ENCODE results near the gene MARK1.

MARK1 gene

DNA sequence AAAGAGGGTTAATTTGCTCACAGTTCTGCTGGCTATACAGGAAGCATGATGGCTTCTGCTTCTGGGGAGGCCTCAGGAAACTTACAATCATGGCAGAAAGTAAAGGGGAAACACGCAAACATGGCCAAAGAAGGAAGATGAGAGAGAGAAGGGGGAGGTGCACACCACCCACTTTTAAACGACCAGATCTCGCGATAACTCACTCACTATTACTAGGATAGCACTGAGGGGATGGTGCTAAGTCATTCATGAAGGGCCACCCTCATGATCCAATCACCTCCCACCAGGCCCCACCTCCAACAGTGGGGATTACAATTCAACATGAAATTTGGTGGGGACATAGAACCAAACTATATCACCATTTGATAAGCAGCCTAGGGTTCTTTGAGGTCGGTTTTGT, 159.9 kb downstream of the MARK1 start:
- no peak for DNase-seq (ENCODE audit: low read depth in 1 of 2, low spot score in 1 of 2)

DNA sequence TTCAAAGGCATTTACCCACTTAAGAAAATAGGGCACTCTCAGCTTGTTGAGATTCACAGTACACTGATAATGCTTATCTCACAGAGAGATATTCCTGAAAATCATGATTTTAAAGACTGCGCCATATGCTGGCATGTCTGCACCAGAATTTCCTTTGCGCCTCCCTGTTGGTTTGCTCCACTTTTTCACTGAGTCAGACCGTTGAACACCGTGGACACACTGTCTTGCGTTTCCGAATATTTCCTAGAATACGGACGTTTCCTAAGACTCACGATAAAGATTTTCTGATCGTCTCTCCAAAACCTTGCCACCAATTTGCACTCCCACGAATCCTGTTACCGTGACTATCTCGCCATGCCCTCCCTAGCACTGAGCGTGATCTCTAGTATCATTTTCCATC, 161.7 kb downstream of the MARK1 start:
- no peak for DNase-seq (ENCODE audit: low read depth in 1 of 2, low spot score in 1 of 2)

DNA sequence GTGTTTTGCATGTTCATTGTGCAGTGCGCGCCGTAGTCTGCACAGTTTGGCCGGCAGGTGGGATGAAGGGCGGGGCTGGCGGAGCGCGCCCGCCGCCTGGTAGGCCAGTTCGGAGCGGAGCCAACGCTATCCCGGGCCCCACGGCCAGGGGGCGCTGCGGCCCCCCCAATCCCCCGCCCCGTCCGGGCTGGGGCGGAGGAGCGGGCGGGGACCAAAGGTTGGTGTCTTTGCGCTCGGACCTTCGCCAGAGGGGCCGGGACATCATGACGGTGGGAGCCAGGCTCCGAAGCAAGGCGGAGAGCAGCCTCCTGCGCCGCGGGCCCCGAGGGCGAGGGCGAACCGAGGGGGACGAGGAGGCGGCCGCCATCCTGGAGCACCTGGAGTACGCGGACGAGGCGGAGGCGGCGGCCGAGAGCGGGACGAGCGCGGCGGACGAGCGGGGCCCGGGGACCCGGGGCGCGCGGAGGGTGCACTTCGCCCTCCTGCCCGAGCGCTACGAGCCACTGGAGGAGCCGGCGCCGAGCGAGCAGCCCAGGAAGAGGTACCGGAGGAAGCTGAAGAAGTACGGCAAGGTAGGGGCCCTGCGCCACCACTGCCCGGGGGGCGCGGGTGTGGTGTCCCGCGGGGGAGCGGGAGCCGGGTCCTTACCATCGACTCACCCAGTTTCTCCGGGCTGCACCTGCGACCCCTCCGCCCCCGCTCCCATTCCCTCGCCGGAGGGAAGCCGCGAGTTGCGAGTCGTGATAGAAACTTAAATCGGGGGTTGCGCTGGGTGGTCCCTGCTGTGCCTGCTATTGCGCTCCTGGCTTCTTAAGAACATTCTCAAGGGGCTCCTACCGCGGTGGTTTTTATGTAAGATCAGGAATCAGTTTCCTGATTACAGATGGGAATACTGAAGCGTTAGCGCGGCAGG, 162.5 kb downstream of the MARK1 start, which contains the start of gene C1orf115:
Gene C1orf115, plus strand, starts transcription at position 224 of the 913 bp plus-strand sequence. Its CDS starts 40 bp downstream, at position 264.
- peak; percentile 57 to 71 for DNase-seq (ENCODE audit: low read depth in 1 of 2, low spot score in 1 of 2)

DNA sequence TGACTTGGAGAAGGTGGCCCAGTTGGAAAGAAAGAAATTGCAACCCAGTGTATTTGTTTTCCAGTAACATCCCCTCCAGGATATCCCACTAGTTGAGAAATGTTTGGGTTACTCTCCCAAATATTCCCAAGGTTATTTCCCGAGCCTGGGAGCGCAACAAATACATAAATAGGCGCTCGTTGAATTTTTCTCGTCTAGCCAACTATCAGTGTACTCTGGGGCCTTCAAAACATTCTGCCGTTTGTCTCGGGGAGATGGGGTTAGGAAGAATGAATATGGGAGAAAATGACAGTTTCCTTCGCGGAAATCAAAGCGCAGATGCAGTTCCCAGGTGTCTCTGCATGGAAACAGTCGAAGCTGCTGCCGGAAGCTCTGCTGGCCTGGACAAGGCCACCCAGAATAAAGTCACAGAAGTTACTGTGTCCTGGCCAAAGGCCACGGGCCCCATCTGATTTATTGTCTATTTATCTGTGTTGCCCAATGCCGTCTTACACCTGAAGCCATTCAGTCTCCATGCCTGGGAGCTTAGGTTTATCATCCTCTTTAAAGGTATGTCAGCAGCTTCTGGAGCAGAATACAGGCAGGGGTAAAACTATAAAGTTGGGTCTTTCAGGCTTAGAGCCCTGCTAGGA, 163.2 kb downstream of the MARK1 start:
- no peak for DNase-seq (ENCODE audit: low read depth in 1 of 2, low spot score in 1 of 2)

DNA sequence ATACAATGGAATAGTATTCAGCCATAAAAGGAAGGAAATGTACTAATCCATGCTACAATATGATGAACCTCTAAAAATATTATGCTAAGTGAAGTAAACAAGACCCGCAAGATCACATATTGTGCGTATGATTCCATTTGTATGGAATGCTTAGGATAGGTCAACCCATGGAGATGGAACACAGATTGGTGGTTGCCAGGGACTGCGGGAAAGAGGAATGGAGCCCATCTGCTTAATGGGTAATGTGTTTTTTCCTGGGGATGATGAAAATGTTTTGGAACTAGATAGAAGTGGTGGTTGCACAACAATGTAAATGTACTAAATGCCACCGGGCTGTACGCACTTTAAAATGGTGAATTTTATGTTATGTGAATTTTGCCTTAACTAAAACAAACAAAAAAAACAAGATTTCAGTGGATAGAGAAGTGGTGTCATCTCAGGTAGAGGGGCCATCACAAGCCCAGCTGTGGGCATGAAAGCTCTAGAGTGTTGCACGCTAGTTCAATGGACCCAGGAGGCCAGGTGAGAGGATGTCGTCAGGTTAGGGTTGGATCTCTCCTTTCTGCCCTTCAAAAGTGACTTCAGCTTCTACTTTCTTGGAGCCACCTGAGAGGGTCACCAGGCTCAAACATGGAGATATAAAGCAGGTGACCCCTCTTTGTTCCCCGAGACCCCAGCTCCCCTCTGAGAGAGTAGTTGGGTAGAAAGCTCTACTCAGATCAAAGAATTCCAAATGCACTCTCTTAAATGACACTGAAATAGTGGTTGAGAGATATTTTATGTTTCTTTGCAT, 164.7 kb downstream of the MARK1 start:
- no peak for DNase-seq (ENCODE audit: low read depth in 1 of 2, low spot score in 1 of 2)

DNA sequence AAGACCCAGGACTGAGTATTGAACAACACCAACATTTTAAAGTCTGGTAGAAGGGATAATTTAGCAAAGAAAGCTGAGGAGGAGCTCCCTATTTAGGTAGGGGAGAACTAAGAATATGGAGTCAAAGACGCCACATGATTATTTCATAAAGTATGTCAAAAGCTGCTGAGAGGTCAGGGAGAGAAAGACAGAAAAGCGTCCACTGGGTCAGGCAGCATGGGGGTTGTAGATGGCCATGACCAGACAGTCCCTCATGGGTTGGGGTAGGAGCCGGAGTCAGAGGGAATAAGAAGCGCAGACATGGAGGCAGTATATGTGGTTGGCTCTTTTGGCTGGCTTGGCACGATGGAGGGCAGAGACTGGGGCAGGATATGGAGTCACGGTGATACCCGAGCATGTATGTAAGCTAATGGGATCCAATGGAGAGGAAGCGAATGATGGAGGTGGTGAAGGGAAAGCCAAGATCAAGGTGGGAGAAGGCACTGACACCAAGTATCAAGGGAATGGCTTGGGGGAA, 167.0 kb downstream of the MARK1 start:
- no peak for DNase-seq (ENCODE audit: low read depth in 1 of 2, low spot score in 1 of 2)

DNA sequence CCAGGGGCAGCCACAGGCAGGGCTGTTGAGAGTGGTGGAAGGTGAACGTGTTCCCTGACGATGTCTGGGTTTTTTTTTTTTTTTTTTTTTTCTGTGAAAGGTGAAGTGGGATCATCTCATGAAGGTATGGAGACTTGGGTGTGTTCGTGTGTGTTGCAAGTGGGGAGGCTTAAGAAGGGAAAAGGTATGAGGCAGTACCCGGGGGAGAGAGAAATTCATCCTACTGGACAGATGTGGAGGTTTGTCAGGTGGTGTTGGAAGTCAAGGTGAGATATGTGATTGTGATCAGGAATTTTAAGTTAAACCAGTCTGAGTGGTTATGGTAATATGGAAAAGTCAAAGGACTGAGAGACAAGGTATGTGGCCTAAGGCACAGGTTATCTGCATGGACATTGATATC, 167.5 kb downstream of the MARK1 start:
- DNase-seq (ENCODE audit: low read depth in 1 of 2, low spot score in 1 of 2): no peak

DNA sequence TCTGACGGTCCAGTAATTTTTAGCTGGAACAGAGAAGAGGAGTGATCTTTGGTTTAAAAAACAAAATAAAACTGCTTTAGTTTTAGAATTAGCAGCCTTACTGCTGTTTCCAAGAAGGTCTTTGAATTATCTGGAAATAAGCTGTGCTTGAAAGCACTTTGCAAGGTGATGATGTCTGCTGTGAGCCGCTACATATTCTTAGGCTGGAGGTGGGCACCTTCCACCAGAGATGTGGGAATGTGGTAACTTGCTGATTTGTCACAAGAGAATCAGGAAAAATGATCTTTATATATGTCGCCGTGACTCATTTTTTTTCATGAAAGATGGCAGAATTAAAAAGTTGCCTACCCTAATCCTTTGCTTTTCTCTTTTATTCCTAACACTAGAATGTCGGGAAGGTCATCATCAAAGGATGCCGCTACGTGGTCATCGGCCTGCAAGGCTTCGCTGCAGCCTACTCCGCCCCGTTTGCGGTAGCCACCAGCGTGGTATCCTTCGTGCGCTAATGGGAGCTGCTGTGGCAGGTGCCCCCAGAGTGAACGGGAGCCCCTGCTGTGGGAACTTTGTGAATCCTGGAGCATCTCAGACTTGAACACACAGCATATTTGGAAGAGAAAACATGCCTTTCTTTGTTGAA, 168.4 kb downstream of the MARK1 start:
- no peak for DNase-seq (ENCODE audit: low read depth in 1 of 2, low spot score in 1 of 2)

DNA sequence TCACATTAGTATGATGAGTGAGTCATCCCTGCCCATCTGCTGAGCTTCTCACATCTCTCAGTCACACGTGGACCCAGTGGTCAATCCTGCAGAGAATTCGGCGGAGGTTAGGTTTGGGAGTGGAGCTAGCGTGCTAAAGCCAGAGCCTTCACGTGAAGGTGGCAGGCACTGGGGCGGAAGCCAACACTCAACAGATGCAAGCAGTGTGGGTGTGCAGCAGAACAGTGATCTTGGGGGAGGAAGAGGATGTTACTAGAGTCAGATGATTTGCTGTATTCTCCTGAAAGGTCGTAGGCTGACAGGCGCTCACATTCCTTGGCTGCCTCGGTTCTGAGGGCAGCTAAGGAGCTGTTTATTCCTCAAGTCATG, 168.9 kb downstream of the MARK1 start:
- no peak for DNase-seq (ENCODE audit: low read depth in 1 of 2, low spot score in 1 of 2)

DNA sequence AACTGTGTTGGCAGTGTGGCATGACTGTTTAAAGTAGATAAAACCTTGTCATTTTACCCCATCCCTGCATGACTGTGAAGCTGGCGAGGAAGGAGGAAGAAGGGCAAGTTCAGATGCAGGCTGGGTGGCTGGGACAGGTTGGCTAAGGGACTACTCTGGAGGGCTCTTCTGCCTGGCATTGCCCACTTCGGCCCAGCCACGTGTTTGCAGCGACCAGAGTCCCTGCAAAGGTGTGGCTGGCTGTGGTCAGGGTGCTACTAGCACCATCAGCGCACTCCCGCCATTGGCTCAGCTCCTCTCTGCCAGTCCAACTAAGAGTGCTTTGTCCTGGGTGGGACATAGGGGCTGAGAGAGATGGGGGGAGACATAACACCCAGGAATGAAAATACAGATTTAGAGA, 169.4 kb downstream of the MARK1 start:
- DNase-seq (ENCODE audit: low read depth in 1 of 2, low spot score in 1 of 2): no peak

DNA sequence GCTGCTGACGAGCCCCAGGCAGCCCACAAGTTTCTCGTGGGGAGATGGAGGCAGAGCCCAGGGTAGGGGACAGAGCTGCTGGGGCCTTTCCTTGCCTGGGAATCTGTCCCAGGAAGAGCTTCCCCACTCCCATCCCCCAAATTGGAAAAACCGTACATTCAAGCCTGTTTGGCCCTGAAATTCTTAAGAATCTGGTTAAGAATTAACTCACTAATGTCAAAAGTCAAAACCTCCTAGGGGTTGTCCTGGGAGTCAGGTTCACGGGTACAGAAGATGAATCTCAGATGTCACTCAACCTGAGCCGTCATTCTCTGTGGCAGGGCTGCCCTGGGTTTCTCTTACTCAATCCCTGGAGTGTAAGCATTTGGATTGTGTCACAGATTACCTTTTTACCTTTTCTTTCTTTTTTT, 170.7 kb downstream of the MARK1 start:
- DNase-seq (ENCODE audit: low read depth in 1 of 2, low spot score in 1 of 2): no peak

DNA sequence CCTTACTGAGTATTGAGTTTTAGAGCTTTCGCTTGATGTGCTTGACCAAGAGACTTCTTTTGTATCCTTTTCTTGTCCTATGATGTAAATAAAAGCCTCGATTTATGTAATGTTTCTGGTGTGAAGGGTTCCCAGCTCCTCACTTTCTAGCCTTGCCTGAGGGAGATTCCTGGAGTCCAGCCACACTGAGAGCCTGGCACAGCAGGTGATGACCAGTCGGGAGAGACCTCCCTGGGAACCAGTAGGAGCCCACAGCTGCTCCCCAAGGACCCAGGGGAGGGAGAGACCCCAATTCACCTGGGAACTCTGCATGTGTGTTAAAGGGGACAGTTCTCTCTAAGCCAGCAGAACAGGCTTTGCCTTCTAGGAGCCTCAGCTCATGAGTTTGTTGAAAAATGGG, 171.1 kb downstream of the MARK1 start:
- DNase-seq (ENCODE audit: low read depth in 1 of 2, low spot score in 1 of 2): no peak

DNA sequence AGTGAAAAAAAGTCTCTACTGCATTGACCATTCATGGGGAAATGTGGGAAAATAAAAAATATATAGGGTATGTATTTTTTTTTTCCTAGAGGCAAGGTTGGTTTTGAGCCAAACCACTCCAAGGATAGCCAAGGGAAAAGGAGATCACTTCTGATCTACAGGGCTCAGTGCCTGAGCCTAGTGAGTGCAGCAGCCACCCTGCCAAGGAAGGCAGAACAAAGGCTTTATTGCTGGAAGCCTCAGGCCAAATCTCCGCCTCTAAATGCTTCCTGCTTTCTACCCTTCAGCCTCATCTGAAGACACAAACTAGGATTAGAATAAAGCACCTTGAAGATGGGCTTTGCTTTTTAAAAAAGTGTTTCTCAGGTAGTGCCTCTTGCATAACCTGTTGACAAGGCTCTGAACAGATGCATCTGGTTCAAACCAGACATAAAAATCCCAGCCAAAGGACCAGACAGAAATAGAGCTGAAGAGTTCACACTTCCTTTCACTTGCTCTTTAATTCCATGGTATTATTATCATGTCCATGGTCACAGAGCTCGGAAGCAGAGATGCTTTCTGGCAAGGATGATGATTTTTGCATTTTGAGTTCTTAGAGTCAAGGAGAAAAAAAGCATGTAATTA, 172.7 kb downstream of the MARK1 start:
- no peak for DNase-seq (ENCODE audit: low read depth in 1 of 2, low spot score in 1 of 2)

DNA sequence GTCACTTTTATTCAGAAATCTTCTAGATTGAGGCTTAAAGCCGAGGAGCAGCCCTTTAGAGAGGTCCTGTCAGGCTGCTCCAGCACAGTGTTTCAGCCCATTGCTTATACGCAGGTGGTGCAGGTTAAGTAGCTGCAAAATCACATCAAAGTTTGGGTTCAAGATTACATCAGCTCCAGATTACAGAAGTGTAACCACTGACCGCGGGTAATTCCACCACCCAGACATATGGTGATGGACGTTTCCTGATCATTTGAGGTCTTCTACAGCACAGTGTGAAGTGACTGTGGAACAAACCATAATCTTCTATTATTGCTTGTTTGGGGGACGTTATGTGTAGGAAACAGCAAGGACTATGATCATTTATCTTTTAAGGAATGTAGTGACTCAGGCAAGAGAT, 174.0 kb downstream of the MARK1 start:
- no peak for DNase-seq (ENCODE audit: low read depth in 1 of 2, low spot score in 1 of 2)

DNA sequence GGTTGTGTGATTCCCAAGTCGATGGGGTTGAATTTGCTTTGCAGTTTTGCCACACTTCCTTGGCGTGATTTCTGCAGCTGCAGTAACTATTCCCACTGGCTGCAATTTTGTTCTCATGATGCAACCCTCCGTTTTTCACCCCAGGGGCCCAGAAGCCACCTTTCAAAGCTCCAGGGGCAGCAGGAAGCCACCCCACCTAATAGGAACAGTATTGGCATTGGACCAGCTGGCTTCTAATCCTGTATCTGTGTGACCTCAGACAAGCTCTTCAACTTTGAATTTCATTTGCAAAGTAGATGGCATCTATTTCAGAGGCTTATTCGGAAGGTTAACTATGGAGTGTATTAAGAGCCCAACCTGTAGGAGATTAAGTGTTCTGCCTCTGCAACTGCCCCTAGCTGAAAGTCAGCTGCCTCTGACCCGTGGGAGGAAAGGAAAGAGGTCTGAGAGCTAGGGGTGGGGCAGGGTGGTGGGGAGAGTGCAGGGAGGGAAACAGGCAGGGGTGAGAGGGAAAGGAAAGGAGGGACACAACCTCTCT, 174.9 kb downstream of the MARK1 start:
- DNase-seq (ENCODE audit: low read depth in 1 of 2, low spot score in 1 of 2): no peak

DNA sequence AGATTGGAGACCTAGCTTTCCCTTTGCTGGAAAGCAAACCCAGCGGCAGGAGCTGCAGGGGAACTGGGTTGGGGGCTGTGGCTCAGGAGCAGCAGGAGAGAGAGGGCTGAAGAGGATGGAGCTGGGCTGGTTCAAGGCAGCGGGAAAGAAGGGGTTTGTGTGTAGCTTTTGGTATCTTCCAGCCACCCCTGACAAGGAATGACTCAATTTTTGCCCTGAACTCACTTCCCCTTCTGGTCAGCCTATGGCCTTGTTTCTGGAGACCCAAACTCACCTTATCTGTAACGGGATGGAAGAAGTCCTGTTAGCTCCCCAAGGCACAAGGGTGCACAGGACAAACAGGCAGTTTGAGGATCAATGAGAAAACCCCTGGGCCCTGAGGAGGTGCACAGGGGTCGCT, 175.4 kb downstream of the MARK1 start:
- no peak for DNase-seq (ENCODE audit: low read depth in 1 of 2, low spot score in 1 of 2)

DNA sequence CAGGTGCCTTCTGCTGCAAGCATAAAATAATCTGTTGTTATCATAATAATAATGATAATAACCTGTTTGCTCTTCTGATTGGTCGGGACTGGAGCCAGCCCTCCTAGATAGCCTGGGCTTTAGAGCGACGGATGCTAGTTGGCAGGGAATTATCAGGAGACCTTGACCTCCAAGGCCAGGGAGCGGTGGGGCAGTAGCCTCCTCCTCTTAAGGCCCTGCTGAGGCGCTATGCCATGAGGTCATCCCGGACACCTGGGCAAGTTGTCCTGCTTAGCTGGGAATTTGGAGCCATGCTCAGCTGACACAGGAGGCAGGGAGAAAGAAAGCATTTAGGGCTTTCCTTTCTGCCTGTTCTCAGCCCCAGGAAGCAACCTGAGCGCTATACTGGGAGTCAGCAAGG, 177.8 kb downstream of the MARK1 start:
- DNase-seq (ENCODE audit: low read depth in 1 of 2, low spot score in 1 of 2): no peak

DNA sequence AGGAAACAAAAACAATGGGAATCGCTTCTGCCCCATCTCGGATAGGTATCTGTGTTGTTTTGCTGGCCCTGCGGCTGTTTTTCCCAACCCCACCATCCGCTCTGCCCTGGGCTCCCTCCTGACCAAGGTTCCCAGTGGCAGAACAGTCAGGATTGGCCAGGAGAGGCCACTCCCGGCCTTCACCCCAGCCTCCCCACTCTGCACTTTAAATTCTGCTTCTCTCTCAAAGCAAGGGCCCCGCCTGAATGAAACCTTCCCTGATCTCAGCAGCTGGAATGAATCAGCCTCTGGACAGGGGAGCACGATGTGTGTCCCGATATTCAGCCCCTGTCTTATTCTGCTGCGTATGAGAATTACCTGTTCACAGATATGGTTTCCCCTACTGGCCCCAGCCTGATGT, 178.5 kb downstream of the MARK1 start:
- no peak for DNase-seq (ENCODE audit: low read depth in 1 of 2, low spot score in 1 of 2)

DNA sequence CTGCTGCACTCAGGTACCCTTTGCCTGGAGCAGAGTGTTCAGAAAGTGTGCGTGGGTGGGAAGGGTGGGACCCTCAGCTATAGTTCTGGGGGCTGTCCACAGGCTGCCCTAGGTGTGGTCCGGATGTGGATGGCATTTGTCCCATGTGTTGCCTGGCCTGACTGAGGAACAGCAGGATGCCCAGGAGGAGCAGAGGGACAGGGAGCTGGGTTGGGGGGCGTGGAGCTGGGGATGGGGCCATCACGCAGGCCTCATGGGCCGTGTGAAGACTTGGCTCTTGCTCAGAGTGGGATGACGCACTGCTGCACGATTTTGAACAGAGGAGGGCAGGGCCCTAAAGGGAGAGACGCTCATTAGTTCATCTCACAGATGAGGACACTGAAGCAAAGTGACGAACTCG, 179.2 kb downstream of the MARK1 start:
- no peak for DNase-seq (ENCODE audit: low read depth in 1 of 2, low spot score in 1 of 2)

DNA sequence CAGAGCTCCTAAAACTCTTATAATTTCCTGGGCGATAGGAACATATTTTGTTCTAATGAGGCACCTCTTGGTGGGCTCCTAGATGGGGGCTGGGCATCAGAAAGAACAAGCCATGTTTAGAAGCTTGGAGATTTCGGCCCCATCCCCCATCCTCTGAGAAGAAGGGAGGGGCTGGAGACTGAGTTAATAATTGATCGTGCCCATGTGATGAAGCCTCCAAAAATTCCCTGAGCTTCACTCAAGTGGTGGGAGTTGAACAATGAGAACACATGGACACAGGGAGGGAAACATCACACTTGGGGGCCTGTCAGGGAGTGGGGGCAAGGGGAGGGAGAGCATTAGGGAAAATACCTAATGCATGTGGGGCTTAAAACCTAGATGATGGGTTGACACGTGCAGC, 180.3 kb downstream of the MARK1 start:
- no peak for DNase-seq (ENCODE audit: low read depth in 1 of 2, low spot score in 1 of 2)
